SJSA1 (cell line): Measurements from ENCODE around the gene TPPP. TPM values are rescaled to one million over a fixed set of nuclear protein-coding genes. Genes with fewer than 3 reads are reported as not detected.

ENCODE experiments used
- DNase-seq, 2 experiments: peaks; one replicate each; pipeline ENCODE4 v3.0.0-alpha.2; 2015 to 2020; ENCODE audit warnings: low spot score in 2 of 2, low read depth in 1 of 2
- H3K27ac ChIP-seq: fragments of 250-450 bp; sonication (Bioruptor Pico); 2 replicates; pipeline ENCODE4 v1.5.1; 2020; ENCODE audit warnings: mild to moderate bottlenecking, moderate library complexity
- H3K27me3 ChIP-seq: fragments of 250-450 bp; sonication (Bioruptor Pico); replicated peaks from 2 replicates; pipeline ENCODE4 v1.5.1; 2020; ENCODE audit warnings: mild to moderate bottlenecking, moderate library complexity
- H3K36me3 ChIP-seq: fragments of 250-450 bp; sonication (Bioruptor Pico); 2 replicates; pipeline ENCODE4 v1.5.1; 2020; ENCODE audit warnings: mild to moderate bottlenecking
- H3K4me1 ChIP-seq: fragments of 250-450 bp; sonication (Bioruptor Pico); replicated peaks from 2 replicates; pipeline ENCODE4 v1.6.1; 2021; ENCODE audit warnings: mild to moderate bottlenecking
- H3K4me3 ChIP-seq: fragments of 250-450 bp; sonication (Bioruptor Pico); 2 replicates; pipeline ENCODE4 v1.5.1; 2020; ENCODE audit warnings: mild to moderate bottlenecking
- H3K9me3 ChIP-seq: fragments of 250-450 bp; sonication (Bioruptor Pico); replicated peaks from 2 replicates; pipeline ENCODE4 v1.5.1; 2020; ENCODE audit warnings: mild to moderate bottlenecking
- total RNA-seq: library from RNA; depleted of rRNA; stranded (reverse); fragments of >200 nt; shearing (Covaris generic); gene quantifications from 2 replicates; pipeline ENCODE4 v1.2.3, GENCODE V29; 2014

The TPPP gene
- total RNA-seq, 1 experiment from 2014 or later: not detected

DNA sequence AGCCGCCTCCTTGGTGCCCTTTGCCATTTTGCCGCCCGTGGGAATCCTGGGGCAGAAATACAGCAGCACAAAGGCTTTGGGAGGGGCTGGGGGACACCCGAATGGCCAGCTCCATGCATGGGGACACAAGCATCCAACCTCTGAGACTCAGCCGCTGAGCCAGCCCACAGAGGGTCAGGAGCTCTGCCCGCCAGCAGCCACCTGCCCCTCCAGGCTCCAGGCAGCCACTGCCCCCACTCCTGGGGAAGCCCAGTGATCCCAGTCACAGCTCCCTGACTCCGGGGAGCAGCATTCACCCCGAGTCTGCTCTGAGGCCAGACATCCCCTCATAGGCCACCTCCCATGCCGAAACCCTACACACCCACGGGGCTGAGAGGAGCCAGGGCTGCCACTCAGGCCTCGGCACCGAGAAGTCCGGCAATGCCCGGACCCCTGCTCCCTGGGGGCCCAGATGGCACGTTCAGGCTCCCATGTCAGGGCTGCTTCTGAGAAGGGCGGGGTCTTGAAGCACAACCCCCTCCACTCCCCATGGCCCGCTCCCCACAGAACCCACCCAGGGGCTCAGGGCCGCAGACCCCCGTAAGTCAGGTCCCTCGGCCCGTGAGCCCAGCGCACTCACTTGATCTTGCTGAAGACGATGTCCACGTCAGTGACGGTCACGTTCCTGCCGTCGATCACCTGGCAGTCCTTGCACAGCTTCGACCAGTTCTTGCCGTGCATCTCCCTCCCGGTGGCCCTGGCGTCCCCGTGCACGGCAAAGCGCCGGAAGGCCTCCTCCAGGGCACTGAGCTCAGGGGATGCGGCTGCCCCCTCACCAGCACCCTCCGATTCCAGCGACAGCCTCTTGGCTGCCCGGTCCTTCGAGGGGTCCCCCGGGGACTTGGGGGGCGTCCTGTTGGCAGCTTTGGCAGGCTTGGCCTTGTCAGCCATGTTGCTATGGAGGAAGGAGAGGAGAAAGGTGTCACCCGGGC lies 15.7 kb downstream of the TPPP start:
- H3K27me3 ChIP-seq: peaks cover 21% of the 10 kb centered on the region
- H3K4me1 ChIP-seq: peaks cover 11% of the 10 kb centered on the region
- no peak overlapping the region for H3K4me3 ChIP-seq
- peak in 1 of 2 experiments; percentile 38 for DNase-seq
- H3K9me3 ChIP-seq: no peaks in the 10 kb centered on the region
- H3K36me3 ChIP-seq: no peaks in the 10 kb centered on the region
- no peak overlapping the region for H3K27ac ChIP-seq

- no peak for DNase-seq
- no peak overlapping the region for H3K4me3 ChIP-seq
- H3K4me1 ChIP-seq: peaks cover 18% of the 10 kb centered on the region
- H3K27ac ChIP-seq: no peak overlapping the region
- H3K9me3 ChIP-seq: no peaks in the 10 kb centered on the region
- peaks cover 28% of the 10 kb centered on the region for H3K27me3 ChIP-seq
- H3K36me3 ChIP-seq: no peaks in the 10 kb centered on the region
Observed at GRCh38 chr5:676699-677076, 16.5 kb downstream of the TPPP start.

DNA sequence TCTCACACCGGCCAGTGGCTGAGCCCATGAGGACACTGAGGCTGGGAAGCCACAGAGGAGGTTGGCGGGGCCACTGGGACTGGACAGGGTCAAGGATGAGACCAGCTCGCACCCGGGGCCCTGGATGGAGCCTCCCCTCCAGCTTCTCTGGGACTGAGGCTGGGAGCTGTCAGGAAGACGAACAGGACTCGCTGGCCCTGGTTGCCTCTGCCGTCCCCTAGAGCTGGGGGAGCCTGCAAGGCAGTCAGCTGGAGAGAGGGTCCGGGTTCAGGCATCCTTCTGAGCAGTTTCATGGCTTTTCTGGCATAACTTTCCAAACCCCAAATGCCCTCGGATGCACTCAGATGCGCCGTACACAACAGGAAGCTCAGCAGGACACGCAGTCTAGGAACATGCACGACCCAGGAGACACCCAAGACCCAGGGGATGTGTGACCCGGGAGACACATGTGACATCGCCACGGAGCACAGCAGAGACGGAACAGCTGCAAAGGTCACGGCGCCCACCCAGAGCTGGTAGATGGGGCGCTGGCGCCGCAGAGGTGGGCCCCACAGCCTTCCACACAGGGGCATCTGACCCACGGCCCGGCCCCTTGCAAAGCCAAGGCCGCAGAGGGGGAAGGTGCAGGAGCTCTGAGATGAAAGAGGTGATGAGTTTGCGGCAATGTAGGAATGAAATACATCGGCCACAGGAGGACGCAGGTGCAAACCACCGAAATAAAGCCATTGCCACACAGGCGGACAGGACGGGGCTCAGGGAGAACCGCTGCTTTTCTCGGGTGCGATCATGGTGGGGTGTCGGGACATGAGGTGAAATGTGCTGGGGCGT lies 17.1 kb downstream of the TPPP start:
- Histone ChIP-seq H3K27me3 (peaks cover 33% of the 10 kb centered on the region), H3K36me3 (no peaks in the 10 kb centered on the region), H3K4me3 (no peak overlapping the region), H3K4me1 (peaks cover 23% of the 10 kb centered on the region), H3K9me3 (no peaks in the 10 kb centered on the region), H3K27ac (no peak overlapping the region)
- peak in 1 of 2 experiments; percentile 36 for DNase-seq

DNA sequence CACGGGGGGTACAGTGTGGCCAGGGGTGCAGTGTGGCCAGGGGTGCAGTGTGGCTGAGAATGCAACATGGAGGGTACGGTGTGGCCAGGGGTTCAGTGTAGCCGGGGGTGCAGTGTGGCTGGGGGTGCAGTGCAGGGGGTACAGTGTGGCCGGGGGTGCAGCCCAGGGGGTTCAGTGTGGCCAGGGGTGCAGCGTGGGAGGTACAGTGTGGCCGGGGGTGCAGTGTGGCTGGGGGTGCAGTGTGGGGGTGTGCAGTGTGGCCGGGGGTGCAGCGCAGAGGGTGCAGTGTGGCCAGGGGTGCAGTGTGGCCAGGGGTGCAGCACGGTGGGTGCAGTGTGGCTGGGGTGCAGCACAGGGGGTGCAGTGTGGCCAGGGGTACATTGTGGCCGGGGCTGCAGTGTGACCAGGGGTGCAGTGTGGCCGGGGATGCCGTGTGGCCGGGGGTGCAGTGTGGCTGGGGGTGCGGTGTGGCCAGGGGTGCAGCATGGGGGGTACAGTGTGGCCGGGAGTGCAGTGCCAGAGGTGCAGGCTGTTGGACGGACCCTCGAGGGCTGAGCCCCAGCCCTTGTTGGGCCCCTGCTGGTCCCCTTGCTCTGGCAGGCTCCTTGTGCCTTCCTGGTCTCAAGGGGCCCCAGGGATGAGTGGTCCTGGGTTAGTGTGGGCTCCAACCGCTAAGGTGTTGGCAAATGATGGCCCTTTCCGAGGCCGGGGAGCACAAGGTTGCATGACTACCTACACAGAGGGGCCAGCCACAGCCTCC lies 17.9 kb downstream of the TPPP start:
- Histone ChIP-seq H3K9me3 (no peaks in the 10 kb centered on the region), H3K4me3 (no peak overlapping the region), H3K27ac (no peak overlapping the region), H3K36me3 (no peaks in the 10 kb centered on the region), H3K27me3 (peaks cover 33% of the 10 kb centered on the region), H3K4me1 (peaks cover 23% of the 10 kb centered on the region)
- peak in 1 of 2 experiments; percentile 40 for DNase-seq

- no peaks in the 10 kb centered on the region for H3K9me3 ChIP-seq
- H3K27ac ChIP-seq: no peak overlapping the region
- no peaks in the 10 kb centered on the region for H3K36me3 ChIP-seq
- DNase-seq: peak in 1 of 2 experiments; percentile 39
- no peak overlapping the region for H3K4me3 ChIP-seq
- H3K27me3 ChIP-seq: peaks cover 33% of the 10 kb centered on the region
- peaks cover 23% of the 10 kb centered on the region for H3K4me1 ChIP-seq
Observed at GRCh38 chr5:674630-675011, 18.5 kb downstream of the TPPP start.

GRCh38 chr5:673831-674629 lies 19.1 kb downstream of the TPPP start:
- Histone ChIP-seq H3K27ac (no peak overlapping the region), H3K9me3 (no peaks in the 10 kb centered on the region), H3K27me3 (peaks cover 33% of the 10 kb centered on the region), H3K4me3 (no peak overlapping the region), H3K4me1 (peaks cover 27% of the 10 kb centered on the region), H3K36me3 (no peaks in the 10 kb centered on the region; the same call in 1 of the 2 replicates)
- peak in 1 of 2 experiments; percentile 42 for DNase-seq

DNA sequence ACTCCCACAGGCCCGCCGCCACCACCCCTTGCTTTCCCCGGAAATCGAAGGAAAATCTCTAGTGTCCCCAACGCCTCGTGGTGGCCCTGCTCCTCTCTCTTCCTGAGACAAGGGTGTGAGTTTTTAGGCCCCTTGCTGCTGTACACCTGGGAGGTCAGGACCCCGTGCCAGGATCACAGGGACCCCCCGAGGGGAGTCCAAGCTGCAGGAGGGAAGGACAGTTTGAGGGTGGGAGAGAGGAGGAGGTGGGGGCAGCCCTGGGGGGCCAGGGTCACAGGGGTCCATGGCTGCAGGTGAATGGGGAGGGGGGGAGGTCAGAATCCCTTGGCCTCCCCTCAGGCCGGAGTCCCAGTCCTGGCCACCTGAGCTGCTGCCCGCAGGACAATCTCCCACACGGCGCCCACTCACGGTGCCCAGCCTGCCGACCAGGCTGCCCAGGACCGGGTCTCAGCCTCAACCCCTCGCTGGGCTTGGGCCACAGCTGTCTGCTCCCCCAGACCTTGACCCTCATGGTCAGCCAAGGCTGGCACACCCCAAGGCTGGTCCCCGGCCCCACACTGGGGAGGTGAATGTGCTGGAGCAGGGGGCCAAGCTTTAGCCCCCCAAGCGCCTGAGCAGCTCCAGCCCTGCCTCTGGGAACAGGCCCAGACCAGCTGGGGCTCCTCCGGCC lies 19.9 kb downstream of the TPPP start:
- H3K27ac ChIP-seq: no peak overlapping the region
- H3K4me3 ChIP-seq: no peak overlapping the region
- H3K4me1 ChIP-seq: peaks cover 29% of the 10 kb centered on the region
- no peaks in the 10 kb centered on the region for H3K9me3 ChIP-seq
- DNase-seq: no peak
- peaks cover 33% of the 10 kb centered on the region for H3K27me3 ChIP-seq
- H3K36me3 ChIP-seq: peaks cover 6% of the 10 kb centered on the region; the same call in 1 of the 2 replicates

DNA sequence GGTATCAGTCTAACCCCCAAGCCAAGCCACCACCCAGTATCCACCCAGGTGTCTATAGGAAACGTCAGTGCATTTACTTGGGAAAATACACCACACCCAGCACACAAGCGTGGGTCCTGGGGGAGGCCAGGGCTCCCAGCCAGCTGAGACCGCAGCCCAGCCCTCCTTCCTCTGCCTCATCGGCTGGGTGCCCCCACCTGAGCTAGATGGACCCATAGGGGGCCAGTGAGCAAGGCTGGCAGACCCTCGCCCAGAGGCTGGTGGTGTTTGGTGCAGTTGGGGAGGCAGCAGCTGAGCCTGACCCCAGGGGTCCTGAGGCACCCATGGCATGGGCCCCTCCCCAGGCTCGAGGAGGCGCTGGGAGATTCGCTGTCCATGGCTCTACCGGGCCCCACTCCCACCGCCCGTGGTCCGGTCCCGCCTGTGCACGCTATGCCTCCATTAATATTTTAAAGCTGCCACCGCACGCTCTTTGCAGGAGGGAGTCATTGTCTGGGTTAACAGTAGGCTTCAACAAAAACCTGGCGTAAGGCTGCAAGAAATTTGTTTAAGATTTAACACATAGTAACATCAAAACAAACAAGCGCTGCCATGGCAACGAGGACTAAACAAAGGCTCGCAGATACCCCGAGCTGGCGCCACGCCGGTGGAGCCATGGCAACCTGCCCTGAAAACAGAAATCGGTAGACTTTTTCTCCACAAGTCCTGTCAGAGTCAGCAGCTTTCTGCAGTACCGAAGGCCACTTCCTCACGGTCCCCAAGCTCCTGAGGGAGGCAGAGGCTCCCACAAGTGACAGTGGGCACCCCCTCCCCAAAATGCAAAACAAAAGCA lies 20.6 kb downstream of the TPPP start:
- H3K9me3 ChIP-seq: no peaks in the 10 kb centered on the region
- H3K4me3 ChIP-seq: no peak overlapping the region
- peak; percentile 75 to 92 for DNase-seq
- H3K36me3 ChIP-seq: peaks cover 6% of the 10 kb centered on the region; the same call in 1 of the 2 replicates
- peaks cover 33% of the 10 kb centered on the region for H3K27me3 ChIP-seq
- H3K4me1 ChIP-seq: peaks cover 29% of the 10 kb centered on the region
- no peak overlapping the region for H3K27ac ChIP-seq

GRCh38 chr5:671459-672328 lies 21.5 kb downstream of the TPPP start:
- peaks cover 33% of the 10 kb centered on the region for H3K27me3 ChIP-seq
- H3K27ac ChIP-seq: no peak overlapping the region
- H3K36me3 ChIP-seq: peaks cover 10% of the 10 kb centered on the region
- H3K9me3 ChIP-seq: no peaks in the 10 kb centered on the region
- DNase-seq: peak; percentile 63 to 71
- no peak overlapping the region for H3K4me3 ChIP-seq
- H3K4me1 ChIP-seq: peaks cover 29% of the 10 kb centered on the region

GRCh38 chr5:670396-671270 lies 22.5 kb downstream of the TPPP start:
- no peak overlapping the region for H3K27ac ChIP-seq
- H3K4me1 ChIP-seq: peaks cover 29% of the 10 kb centered on the region
- no peak overlapping the region for H3K4me3 ChIP-seq
- no peaks in the 10 kb centered on the region for H3K9me3 ChIP-seq
- no peak for DNase-seq
- peaks cover 10% of the 10 kb centered on the region for H3K36me3 ChIP-seq
- H3K27me3 ChIP-seq: peaks cover 33% of the 10 kb centered on the region
